Measurements from ENCODE around the gene PTPRZ1.

Gene PTPRZ1

GRCh38 chr7:121957626-121958025 is 84.7 kb downstream of the PTPRZ1 start:
- DNase-seq, result no peak

- DNase-seq, result no peak
These were observed 87.7 kb downstream of the PTPRZ1 start for GRCh38 chr7:121960678-121961077.

GRCh38 chr7:121961089-121961867 is 88.3 kb downstream of the PTPRZ1 start:
- DNase-seq, result peak; percentile 8 to 46

DNA sequence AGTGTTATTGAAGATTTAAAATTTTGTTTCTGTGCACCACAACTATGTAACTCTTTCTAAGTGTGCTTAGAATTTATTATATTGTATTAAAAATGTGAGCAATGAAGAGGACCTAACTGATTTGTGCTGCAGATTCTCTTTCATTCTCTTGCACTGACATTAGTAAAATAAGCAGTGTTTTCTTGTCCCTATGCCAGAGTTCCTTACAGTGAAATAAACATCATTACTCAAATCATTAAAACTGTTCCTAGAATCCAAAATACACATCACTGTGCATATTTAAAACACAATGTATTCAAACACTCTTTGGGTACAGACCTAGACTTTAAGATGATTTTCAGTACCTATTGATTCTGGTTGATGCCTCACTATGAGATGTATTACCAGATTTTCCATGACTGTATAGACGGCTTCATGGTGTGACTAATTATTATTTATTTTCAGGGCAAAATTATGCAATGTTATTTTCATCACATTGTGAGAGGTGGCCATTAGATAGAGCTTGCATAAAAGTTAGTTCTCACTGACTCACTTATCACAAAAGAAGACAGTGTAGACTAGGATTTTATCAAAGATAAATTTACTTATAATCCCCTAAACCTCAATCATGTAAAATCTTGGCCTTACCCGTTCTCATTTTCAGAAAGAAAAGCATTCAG is 93.4 kb downstream of the PTPRZ1 start:
- peak in 1 of 2 experiments; percentile 12 for DNase-seq

DNA sequence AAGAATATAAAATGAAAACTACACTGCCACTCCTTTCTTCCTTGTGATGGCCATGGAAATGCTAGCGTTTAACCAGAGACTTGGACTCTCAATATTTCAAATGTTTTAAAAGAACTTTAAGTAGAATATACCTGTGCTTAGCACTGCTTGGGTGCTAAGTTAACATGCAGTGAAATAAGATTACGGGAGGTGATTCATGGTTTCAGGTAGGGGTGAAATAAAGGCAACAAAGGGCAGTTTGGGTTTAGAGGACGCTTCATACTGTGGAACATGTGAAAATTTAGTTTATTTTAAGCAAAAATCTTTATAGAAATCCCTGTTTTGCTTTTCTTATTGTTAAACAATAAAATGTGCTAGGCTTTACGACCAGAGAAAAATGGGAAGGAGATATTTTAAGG is 94.0 kb downstream of the PTPRZ1 start:
- no peak for DNase-seq

GRCh38 chr7:121985476-121986030 is 112.6 kb downstream of the PTPRZ1 start:
- peak in 1 of 2 experiments; percentile 74 for DNase-seq

DNA sequence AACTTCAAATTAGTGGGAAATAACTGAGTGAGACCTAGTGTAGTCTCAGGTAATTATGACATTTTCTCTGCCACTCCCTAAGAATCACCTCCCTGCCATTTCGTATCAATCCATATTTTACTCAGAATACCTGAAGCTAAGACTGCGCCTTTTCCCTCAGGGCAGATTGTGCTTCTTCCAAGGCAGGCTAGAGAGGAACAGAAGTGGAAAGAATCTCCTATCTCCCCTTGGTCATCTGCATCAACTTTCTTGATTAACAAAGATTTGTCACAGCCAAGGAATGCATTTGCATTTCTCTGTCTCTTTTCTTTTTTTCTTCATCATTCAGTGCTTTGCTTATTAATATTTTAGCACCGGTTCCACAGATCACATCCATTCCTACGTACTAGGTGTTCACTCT is 119.1 kb downstream of the PTPRZ1 start:
- no peak for DNase-seq

DNA sequence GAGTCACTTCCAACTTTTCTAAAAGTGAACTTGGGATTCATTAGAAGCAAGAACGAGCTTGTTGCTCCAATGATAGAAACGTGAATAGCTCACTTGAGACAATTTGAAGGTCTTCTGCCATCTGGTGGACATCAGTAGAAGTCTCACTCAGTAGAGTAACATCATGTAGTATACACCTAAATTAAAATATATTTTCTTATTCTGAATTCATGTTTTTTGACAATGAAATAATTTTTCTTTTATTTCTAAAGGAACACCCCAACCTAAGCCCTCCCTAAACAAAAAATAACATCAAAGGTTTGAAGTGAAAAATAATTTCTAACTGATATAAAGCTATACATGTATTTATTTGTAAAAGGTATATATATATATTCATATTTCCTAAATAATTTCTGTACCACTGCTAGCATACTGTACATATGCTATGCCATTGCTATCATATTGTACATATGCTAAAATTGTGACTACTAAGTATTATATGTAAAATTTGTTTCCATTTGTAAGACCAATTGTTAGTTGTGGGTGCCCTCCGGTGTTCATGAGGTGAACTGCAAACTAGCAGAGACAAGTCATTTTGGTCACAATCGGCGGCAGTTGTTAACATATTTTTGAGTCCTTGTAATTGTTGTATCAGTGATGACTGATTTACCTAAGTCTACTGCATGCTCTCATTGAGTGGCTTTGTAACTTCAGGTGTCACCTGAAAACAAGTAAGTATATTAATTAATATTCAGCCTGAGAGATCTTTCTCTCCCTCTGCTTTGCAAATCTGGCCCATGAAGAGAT is 121.9 kb downstream of the PTPRZ1 start:
- peak; percentile 72 to 85 for DNase-seq

- peak; percentile 32 to 78 for DNase-seq
These were observed 133.7 kb downstream of the PTPRZ1 start for GRCh38 chr7:122006687-122007086.

DNA sequence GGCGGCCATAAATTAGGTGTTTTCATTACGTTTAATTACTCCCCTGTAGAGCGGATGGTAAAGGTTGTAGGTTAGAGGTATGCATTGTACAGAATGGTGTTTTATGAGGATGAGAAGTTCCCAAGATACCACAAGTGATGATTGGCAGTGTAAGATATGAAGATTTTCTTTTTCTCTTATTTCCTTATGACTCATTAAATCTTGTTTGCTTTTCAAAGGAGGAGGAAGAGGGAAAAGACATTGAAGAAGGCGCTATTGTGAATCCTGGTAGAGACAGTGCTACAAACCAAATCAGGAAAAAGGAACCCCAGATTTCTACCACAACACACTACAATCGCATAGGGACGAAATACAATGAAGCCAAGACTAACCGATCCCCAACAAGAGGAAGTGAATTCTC is 137.2 kb downstream of the PTPRZ1 start:
- DNase-seq, result no peak

GRCh38 chr7:122013065-122013464 is 140.1 kb downstream of the PTPRZ1 start:
- no peak for DNase-seq

GRCh38 chr7:122013630-122014029 is 140.7 kb downstream of the PTPRZ1 start:
- DNase-seq, result no peak

DNA sequence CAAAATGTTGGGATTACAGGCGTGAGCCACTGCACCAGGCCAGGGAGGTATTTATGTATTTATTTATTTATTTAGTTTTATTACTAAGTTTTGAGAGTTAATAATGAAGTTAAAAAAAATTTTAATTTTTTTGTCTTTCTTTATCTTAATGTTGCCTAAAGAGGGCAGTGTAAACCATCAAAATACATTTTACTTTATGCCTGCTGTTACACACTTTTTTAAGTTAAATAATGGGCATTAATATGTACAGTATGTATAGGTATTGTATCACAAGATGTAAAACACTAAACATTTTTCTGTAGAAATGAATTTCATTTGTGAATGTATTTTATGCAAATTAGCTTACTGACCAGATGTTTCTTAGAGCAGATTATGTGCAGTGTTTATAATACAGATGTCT is 141.7 kb downstream of the PTPRZ1 start:
- DNase-seq, result no peak

DNA sequence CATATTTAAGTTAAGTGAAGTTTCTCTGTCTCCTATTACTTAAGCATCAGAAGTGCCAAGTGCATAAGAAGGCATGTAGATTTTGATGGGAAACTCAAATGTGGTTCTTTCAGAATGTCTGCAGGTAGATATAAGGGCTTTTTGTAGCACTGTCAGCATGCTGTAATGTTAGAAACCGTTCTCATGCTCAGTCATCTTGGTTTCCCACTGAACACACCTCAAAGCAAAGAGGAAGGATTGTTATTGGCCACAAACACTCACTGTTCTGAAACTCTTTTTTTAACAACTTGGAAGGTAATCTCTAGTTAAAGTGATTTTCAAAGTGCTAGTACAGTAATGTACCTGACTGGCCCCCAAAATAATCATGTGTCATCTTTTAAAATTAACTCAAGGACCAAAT is 145.1 kb downstream of the PTPRZ1 start:
- no peak for DNase-seq

DNA sequence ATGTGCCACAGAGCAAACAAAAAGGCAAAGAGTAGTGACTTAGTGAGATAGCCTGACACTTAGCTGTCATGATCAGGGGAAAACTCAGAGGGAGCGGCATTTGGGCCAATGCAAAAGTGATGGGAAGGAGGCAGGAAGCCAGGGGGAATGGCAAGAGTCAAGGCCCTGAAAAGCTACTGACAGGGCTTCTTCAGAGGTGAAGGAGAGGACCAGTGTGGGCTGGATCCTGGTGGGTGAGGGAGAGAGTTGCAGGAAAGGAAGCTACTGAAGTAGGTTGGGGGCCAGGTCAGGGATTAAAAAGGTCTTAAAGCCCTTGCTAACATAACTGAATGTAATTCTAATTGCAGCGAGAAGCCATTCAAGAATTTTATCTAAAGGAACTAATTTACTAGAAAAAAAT is 154.1 kb downstream of the PTPRZ1 start:
- DNase-seq, result no peak

GRCh38 chr7:122033641-122034040 is 160.7 kb downstream of the PTPRZ1 start:
- DNase-seq, result no peak

DNA sequence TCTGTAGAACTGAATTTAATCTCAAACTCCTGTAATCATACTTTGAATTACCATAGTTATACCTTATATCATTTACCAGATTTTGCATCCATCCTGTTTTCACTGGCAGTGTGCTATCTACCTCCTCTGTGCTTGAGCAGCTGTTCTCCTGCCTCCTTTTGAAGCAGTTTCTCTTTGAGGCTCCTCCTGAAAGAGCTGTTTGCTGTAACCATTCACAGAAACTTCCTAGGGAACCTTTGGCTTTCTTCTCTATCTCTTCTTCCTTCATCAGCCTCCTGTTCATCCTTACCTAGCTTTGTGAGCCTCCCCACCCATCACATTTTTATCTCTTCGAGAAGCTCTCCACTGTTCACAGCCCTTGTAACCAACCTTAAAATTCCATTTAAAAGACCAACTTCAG is 162.9 kb downstream of the PTPRZ1 start:
- no peak for DNase-seq

GRCh38 chr7:122038134-122038533 is 165.2 kb downstream of the PTPRZ1 start:
- DNase-seq, result no peak

GRCh38 chr7:122038904-122039303 is 165.9 kb downstream of the PTPRZ1 start:
- no peak for DNase-seq

GRCh38 chr7:122040147-122040546 is 167.2 kb downstream of the PTPRZ1 start:
- no peak for DNase-seq

GRCh38 chr7:122046402-122046801 is 173.4 kb downstream of the PTPRZ1 start:
- no peak for DNase-seq

- no peak for DNase-seq
These were observed 181.4 kb downstream of the PTPRZ1 start for GRCh38 chr7:122054393-122054792.

- no peak for DNase-seq
These were observed 182.1 kb downstream of the PTPRZ1 start for GRCh38 chr7:122055073-122055472.
